WTC11 (cell line): ENCODE data around the gene ANO2.

ENCODE experiments used
- ELF4 ChIP-seq: sonication (generic); formaldehyde crosslinking; IDR thresholded peaks from 2 replicates; pipeline ENCODE4 v1.8.1; 2022; ENCODE audit warnings: low read depth, mild to moderate bottlenecking, moderate library complexity, missing genetic modification reagents
- JUN ChIP-seq: sonication (generic); formaldehyde crosslinking; IDR thresholded peaks from 2 replicates; pipeline ENCODE4 v1.8.0; 2023; ENCODE audit warnings: mild to moderate bottlenecking, missing genetic modification reagents
- NFYB ChIP-seq: sonication (generic); formaldehyde crosslinking; conservative IDR thresholded peaks from 2 replicates; pipeline ENCODE4 v1.8.0; 2022; ENCODE audit warnings: low read depth, missing genetic modification reagents
- TP53 ChIP-seq: sonication (generic); formaldehyde crosslinking; IDR thresholded peaks from 2 replicates; pipeline ENCODE4 v1.8.1; 2023; ENCODE audit warnings: mild to moderate bottlenecking, missing genetic modification reagents
- ZNF263 ChIP-seq: sonication (generic); formaldehyde crosslinking; IDR thresholded peaks from 2 replicates; pipeline ENCODE4 v1.8.1; 2022; ENCODE audit warnings: low read depth, mild to moderate bottlenecking, moderate library complexity, missing genetic modification reagents
- TF ChIP-seq, protein P1 (sequence below): fragments of 200-600 bp; IDR thresholded peaks from 2 replicates; pipeline ENCODE4 v1.8.0; 2022; ENCODE audit warnings: antibody characterized with exemption
- TF ChIP-seq, protein P2 (sequence below): sonication (generic); formaldehyde crosslinking; IDR thresholded peaks from 2 replicates; pipeline ENCODE4 v1.8.1; 2022; ENCODE audit warnings: missing genetic modification reagents, borderline replicate concordance

DNA sequence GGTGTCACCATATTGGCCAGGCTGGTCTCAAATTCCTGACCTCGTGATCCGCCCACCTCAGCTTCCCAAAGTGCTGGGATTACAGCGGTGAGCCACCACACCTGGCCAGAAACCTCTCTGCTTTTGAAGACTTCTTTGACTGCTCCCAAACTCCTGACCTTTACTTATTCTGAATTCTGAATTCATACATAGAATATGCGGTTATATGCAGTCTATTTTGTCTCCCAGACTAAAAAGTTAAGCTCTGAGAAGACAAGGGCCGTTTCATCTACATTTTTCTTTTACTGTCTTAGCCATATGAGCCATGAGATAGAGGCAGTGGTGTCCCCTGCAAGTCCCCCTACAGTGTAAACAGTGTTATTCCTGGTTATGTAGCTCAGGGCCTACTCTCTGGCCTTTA is 333.9 kb downstream of the ANO2 start:
- TF ChIP-seq JUN, result no peak
- TF ChIP-seq, protein P1, sequence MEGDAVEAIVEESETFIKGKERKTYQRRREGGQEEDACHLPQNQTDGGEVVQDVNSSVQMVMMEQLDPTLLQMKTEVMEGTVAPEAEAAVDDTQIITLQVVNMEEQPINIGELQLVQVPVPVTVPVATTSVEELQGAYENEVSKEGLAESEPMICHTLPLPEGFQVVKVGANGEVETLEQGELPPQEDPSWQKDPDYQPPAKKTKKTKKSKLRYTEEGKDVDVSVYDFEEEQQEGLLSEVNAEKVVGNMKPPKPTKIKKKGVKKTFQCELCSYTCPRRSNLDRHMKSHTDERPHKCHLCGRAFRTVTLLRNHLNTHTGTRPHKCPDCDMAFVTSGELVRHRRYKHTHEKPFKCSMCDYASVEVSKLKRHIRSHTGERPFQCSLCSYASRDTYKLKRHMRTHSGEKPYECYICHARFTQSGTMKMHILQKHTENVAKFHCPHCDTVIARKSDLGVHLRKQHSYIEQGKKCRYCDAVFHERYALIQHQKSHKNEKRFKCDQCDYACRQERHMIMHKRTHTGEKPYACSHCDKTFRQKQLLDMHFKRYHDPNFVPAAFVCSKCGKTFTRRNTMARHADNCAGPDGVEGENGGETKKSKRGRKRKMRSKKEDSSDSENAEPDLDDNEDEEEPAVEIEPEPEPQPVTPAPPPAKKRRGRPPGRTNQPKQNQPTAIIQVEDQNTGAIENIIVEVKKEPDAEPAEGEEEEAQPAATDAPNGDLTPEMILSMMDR, result no peak
- no peak for TF ChIP-seq NFYB
- TF ChIP-seq ELF4 (CRISPR knock-in tag), result no peak
- TF ChIP-seq, protein P2, sequence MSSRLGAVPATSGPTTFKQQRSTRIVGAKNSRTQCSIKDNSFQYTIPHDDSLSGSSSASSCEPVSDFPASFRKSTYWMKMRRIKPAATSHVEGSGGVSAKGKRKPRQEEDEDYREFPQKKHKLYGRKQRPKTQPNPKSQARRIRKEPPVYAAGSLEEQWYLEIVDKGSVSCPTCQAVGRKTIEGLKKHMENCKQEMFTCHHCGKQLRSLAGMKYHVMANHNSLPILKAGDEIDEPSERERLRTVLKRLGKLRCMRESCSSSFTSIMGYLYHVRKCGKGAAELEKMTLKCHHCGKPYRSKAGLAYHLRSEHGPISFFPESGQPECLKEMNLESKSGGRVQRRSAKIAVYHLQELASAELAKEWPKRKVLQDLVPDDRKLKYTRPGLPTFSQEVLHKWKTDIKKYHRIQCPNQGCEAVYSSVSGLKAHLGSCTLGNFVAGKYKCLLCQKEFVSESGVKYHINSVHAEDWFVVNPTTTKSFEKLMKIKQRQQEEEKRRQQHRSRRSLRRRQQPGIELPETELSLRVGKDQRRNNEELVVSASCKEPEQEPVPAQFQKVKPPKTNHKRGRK (CRISPR knock-in tag), result no peak
- no peak for TF ChIP-seq ZNF263 (CRISPR knock-in tag)
- no peak for TF ChIP-seq TP53
